OCI-LY7 (cell line): Measurements from ENCODE around the gene LUC7L. TPM values are rescaled to one million over a fixed set of nuclear protein-coding genes. Genes with fewer than 3 reads are reported as not detected.

Source experiments
- BruUV-seq: library from RNA; stranded (reverse); fragments of 400-500 nt; replicated peaks from 2 replicates; lab custom pipeline; 2021; lab: Mats Ljungman, UMichigan
- CTCF ChIA-PET: fragments of 300-600 bp; sonication (Branson Sonifier 250); formaldehyde crosslinking; loops from one replicate; lab custom pipeline; 2022; ENCODE audit warnings: antibody characterized with exemption; ENCODE audit not compliant: unreplicated experiment; lab: Charles Lee
- POLR2A ChIA-PET: fragments of 300-600 bp; sonication (Branson Sonifier 250); formaldehyde crosslinking; loops from one replicate; lab custom pipeline; 2022; ENCODE audit warnings: antibody characterized with exemption; lab: Charles Lee
- DNase-seq: peaks from one replicate; pipeline ENCODE4 v3.0.0-alpha.2; 2015; ENCODE audit warnings: low spot score
- H2AFZ ChIP-seq: fragments of 200-600 bp; sonication (generic), shearing (Covaris generic); 2 replicates; pipeline ENCODE4 v1.6.1; 2014; ENCODE audit warnings: mild to moderate bottlenecking, antibody characterized with exemption, low read length, moderate library complexity
- H3K27ac ChIP-seq: fragments of 200-600 bp; sonication (generic); 2 replicates; pipeline ENCODE4 v1.5.1; 2014; ENCODE audit warnings: mixed run types, low read depth, mild to moderate bottlenecking, moderate library complexity, low read length, inconsistent platforms; ENCODE audit not compliant: poor library complexity, severe bottlenecking
- H3K36me3 ChIP-seq: fragments of 200-600 bp; sonication (generic); 2 replicates; pipeline ENCODE4 v1.6.1; 2014; ENCODE audit warnings: mild to moderate bottlenecking, antibody characterized with exemption, low read length, moderate library complexity, mixed read lengths; ENCODE audit not compliant: insufficient read depth
- H3K4me1 ChIP-seq: fragments of 200-600 bp; sonication (generic); 2 replicates; pipeline ENCODE4 v1.5.1; 2014; ENCODE audit warnings: mild to moderate bottlenecking, low read length; ENCODE audit not compliant: insufficient read depth, poor library complexity, severe bottlenecking
- H3K4me2 ChIP-seq: fragments of 200-600 bp; sonication (generic); 2 replicates; pipeline ENCODE4 v1.6.1; 2014; ENCODE audit warnings: mild to moderate bottlenecking, low read length
- H3K4me3 ChIP-seq: fragments of 200-600 bp; sonication (generic); 2 replicates; pipeline ENCODE4 v1.5.1; 2014; ENCODE audit warnings: mild to moderate bottlenecking, low read depth, low read length; ENCODE audit not compliant: poor library complexity, severe bottlenecking
- H3K79me2 ChIP-seq: fragments of 200-600 bp; sonication (generic); 2 replicates; pipeline ENCODE4 v1.6.1; 2016; ENCODE audit warnings: low read depth, mild to moderate bottlenecking, low read length, moderate library complexity, mixed read lengths; ENCODE audit not compliant: insufficient read depth
- H3K9me2 ChIP-seq: fragments of 200-600 bp; sonication (generic); 2 replicates; pipeline ENCODE4 v1.6.1; 2016; ENCODE audit warnings: mild to moderate bottlenecking, low read length, mixed read lengths; ENCODE audit not compliant: insufficient read depth
- H3K9me3 ChIP-seq: fragments of 200-600 bp; sonication (generic); 2 replicates; pipeline ENCODE4 v1.6.1; 2014; ENCODE audit warnings: mild to moderate bottlenecking, mixed run types, low read length, mixed read lengths
- H4K20me1 ChIP-seq: fragments of 200-600 bp; sonication (generic); 2 replicates; pipeline ENCODE4 v1.6.1; 2014; ENCODE audit warnings: mild to moderate bottlenecking, antibody characterized with exemption, low read length, moderate library complexity, mixed read lengths; ENCODE audit not compliant: insufficient read depth
- CTCF ChIP-seq: fragments of 200-600 bp; sonication (generic); conservative IDR thresholded peaks from 2 replicates; pipeline ENCODE4 v1.5.1; 2014; ENCODE audit warnings: mild to moderate bottlenecking, antibody characterized with exemption, low read length, moderate library complexity, mixed read lengths
- EZH2phosphoT487 ChIP-seq: fragments of 200-600 bp; sonication (generic); IDR thresholded peaks from 2 replicates; pipeline ENCODE4 v1.6.1; 2018; ENCODE audit warnings: low read depth, borderline replicate concordance, mild to moderate bottlenecking, mixed run types, antibody characterized with exemption, low read length, moderate library complexity, mixed read lengths
- intact Hi-C: fragments of 100-400 bp; cut with micrococcal nuclease; formaldehyde crosslinking; loops from one replicate; pipeline ENCODE4 v1.10.0; 2022; ENCODE audit not compliant: unreplicated experiment
- total RNA-seq, 2 experiments: library from RNA; depleted of rRNA in 1 of 2; stranded (reverse); fragments of >200 nt in 1 of 2; shearing (Covaris generic) in 1 of 2; gene quantifications; 2 replicates each; pipeline ENCODE4 v1.2.3, GENCODE V29; 2014 to 2022

Gene LUC7L
- total RNA-seq, 2 experiments from 2014 or later = 81.4 to 90.5 TPM

GRCh38 chr16:276426-277077, 47.3 kb upstream of the LUC7L start:
- Histone ChIP-seq H3K9me3 (no peaks in the 10 kb centered on the region), H4K20me1 (no peaks in the 10 kb centered on the region), H3K4me1 (no peaks in the 10 kb centered on the region), H3K27ac (no peak overlapping the region), H3K4me3 (no peak overlapping the region), H2AFZ (no peak overlapping the region), H3K79me2 (no peaks in the 10 kb centered on the region), H3K9me2 (no peaks in the 10 kb centered on the region), H3K36me3 (no peaks in the 10 kb centered on the region), H3K4me2 (no peak overlapping the region)
- ChIA-PET POLR2A (no interaction called here), CTCF (interaction anchor here (0.6 kb wide), 1 partner anchor 76 kb away, joined by 5 read pairs; no protein-coding TSS in a partner anchor)
- no peak for DNase-seq
- TF ChIP-seq CTCF = no peak
- no peak for TF ChIP-seq EZH2phosphoT487
- intact Hi-C loops = no loop called here
- no TSS peak for BruUV-seq

GRCh38 chr16:275786-276232, 46.6 kb upstream of the LUC7L start, which contains the start of gene RGS11:
RGS11 (minus strand) TSS chr16:275944; CDS start chr16:275911, 33 bp downstream.
- Histone ChIP-seq H3K36me3 (no peaks in the 10 kb centered on the region), H2AFZ (no peak within 1 kb of the TSS), H3K79me2 (no peaks in the 10 kb centered on the region), H3K4me3 (no peak within 1 kb of the TSS), H3K27ac (no peak within 1 kb of the TSS), H3K4me2 (peak within 1 kb of the TSS; percentile 6; the same call in 1 of the 2 replicates), H3K9me2 (no peaks in the 10 kb centered on the region), H4K20me1 (no peaks in the 10 kb centered on the region), H3K9me3 (no peaks in the 10 kb centered on the region), H3K4me1 (no peaks in the 10 kb centered on the region)
- TF ChIP-seq EZH2phosphoT487 = no peak
- no peak for TF ChIP-seq CTCF
- intact Hi-C loops = no loop called here
- DNase-seq = no peak
- BruUV-seq = no TSS peak
- ChIA-PET POLR2A (no interaction called here), CTCF (interaction anchor here (0.6 kb wide), 1 partner anchor 77 kb away, joined by 5 read pairs; no protein-coding TSS in a partner anchor)

GRCh38 chr16:275041-275641, 45.9 kb upstream of the LUC7L start:
- BruUV-seq = no TSS peak

More at GRCh38 chr16:275041-275641, 45.9 kb upstream of the LUC7L start:
- Histone ChIP-seq H3K27ac (no peak overlapping the region), H3K4me3 (no peak overlapping the region), H3K36me3 (no peaks in the 10 kb centered on the region), H3K4me1 (no peaks in the 10 kb centered on the region), H4K20me1 (no peaks in the 10 kb centered on the region), H3K9me3 (no peaks in the 10 kb centered on the region), H3K9me2 (no peaks in the 10 kb centered on the region), H3K79me2 (no peaks in the 10 kb centered on the region), H2AFZ (no peak overlapping the region), H3K4me2 (peak overlapping the region; percentile 6; the same call in 1 of the 2 replicates)
- intact Hi-C loops = no loop called here
- no peak for DNase-seq
- ChIA-PET CTCF (no interaction called here), POLR2A (no interaction called here)
- no peak for TF ChIP-seq EZH2phosphoT487
- no peak for TF ChIP-seq CTCF
